HG02938 (cell line): ENCODE data around the gene CTNNBL1.

Experiments
- ATAC-seq: cut with Tn5 transposase; IDR thresholded peaks from one replicate; pipeline ENCODE4 v1.9.1; 2021; ENCODE audit warnings: mild to moderate bottlenecking, moderate library complexity; ENCODE audit not compliant: unreplicated experiment

The CTNNBL1 gene

GRCh38 chr20:37808233-37809070 lies 114.6 kb downstream of the CTNNBL1 start:
- ATAC-seq = no peak

GRCh38 chr20:37810027-37810426 lies 116.2 kb downstream of the CTNNBL1 start:
- ATAC-seq = no peak

- ATAC-seq = no peak
Observed at GRCh38 chr20:37816003-37816402, 122.2 kb downstream of the CTNNBL1 start.

- no peak for ATAC-seq
Observed at GRCh38 chr20:37816726-37817125, 122.9 kb downstream of the CTNNBL1 start.

- ATAC-seq = no peak
Observed at GRCh38 chr20:37821696-37822095, 127.9 kb downstream of the CTNNBL1 start.

- ATAC-seq = no peak
Observed at GRCh38 chr20:37822141-37822601, 128.3 kb downstream of the CTNNBL1 start.

GRCh38 chr20:37823296-37823980 lies 129.6 kb downstream of the CTNNBL1 start:
- ATAC-seq = no peak

GRCh38 chr20:37827605-37828004 lies 133.8 kb downstream of the CTNNBL1 start:
- no peak for ATAC-seq

GRCh38 chr20:37828684-37829083 lies 134.9 kb downstream of the CTNNBL1 start:
- no peak for ATAC-seq

- ATAC-seq = no peak
Observed at GRCh38 chr20:37829128-37829527, 135.3 kb downstream of the CTNNBL1 start.

GRCh38 chr20:37833221-37833896 lies 139.5 kb downstream of the CTNNBL1 start:
- no peak for ATAC-seq

GRCh38 chr20:37836926-37837325 lies 143.1 kb downstream of the CTNNBL1 start:
- no peak for ATAC-seq

GRCh38 chr20:37837924-37838323 lies 144.1 kb downstream of the CTNNBL1 start:
- no peak for ATAC-seq

- no peak for ATAC-seq
Observed at GRCh38 chr20:37838769-37839431, 145.1 kb downstream of the CTNNBL1 start.

- no peak for ATAC-seq
Observed at GRCh38 chr20:37839432-37839827, 145.6 kb downstream of the CTNNBL1 start.

- ATAC-seq = no peak
Observed at GRCh38 chr20:37839955-37840354, 146.1 kb downstream of the CTNNBL1 start.

GRCh38 chr20:37841389-37841788 lies 147.6 kb downstream of the CTNNBL1 start:
- no peak for ATAC-seq

- ATAC-seq = no peak
Observed at GRCh38 chr20:37841971-37842370, 148.1 kb downstream of the CTNNBL1 start.

GRCh38 chr20:37845241-37845681 lies 151.4 kb downstream of the CTNNBL1 start:
- no peak for ATAC-seq

- ATAC-seq = no peak
Observed at GRCh38 chr20:37845878-37846277, 152.0 kb downstream of the CTNNBL1 start.

- ATAC-seq = no peak
Observed at GRCh38 chr20:37846573-37846972, 152.7 kb downstream of the CTNNBL1 start.
